ENCODE results near the gene PAFAH1B1.

PAFAH1B1 gene

DNA sequence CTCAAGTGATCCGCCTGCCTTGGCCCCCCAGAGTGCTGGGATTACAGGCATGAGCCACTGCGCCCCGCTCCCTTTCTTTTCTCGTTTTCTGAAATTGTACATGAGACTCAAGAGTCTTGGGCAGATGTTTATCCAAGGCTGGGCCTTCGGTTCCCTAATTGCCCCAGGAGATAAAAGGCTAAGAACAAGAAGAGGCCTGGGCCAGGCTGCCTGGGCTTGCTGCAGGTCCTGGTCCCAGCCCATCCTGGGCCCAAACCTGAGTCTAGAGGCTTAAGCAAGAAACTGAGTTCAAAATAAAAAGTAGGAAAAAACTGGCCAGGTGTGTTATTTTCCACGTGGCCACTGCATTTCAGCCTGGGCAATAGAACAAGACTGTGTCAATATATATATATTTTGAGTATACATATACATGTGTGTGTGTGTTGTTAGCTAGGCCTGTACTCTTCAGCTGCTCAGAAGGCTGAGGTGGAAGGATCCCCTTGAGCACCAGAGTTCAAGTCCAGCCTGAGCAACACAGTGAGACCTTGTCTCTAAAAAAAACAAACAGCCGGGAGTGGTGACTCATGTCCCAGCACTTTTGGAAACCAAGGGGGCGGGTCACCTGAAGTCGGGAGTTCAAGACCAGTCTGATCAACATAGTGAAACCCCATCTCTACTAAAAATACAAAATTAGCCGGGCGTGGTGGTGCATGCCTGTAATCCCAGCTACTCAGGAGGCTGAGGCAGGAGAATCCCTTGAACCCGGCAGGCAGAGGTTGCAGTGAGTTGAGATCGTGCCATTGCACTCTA lies 124.9 kb downstream of the PAFAH1B1 start:
- TF ChIP-seq ZNF274 (IDR thresholded peaks at IDR 0.05; ENCODE audit: low read depth, low read length): no peak
- H3K4me3 ChIP-seq (ENCODE audit: low read length): no peak overlapping the region

DNA sequence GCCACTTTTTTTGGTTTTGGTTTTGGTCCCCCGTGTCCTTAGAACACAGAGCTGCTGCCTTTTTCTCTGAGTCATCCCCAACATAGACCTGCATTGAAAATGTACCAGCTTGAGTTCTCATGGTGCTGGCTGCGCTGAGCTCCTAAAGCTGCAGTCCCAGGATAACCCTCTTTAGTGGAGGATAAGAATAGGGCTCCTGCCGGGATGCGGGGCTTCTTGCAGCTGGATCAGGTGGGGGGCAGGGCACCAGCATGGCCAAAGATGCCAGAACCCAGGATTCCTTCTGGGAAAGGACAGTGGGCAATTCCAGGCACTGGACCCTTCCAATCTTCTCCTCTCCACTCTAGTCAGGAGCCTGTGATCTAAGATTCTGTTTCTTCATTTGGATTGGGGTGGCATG lies 126.4 kb downstream of the PAFAH1B1 start:
- TF ChIP-seq ZNF274 (IDR thresholded peaks at IDR 0.05; ENCODE audit: low read depth, low read length): no peak
- H3K4me3 ChIP-seq (ENCODE audit: low read length): no peak overlapping the region

GRCh38 chr17:2721603-2722002 lies 128.1 kb downstream of the PAFAH1B1 start:
- no peak overlapping the region for H3K4me3 ChIP-seq (ENCODE audit: low read length)
- TF ChIP-seq ZNF274 (IDR thresholded peaks at IDR 0.05; ENCODE audit: low read depth, low read length): no peak

GRCh38 chr17:2722611-2723010 lies 129.2 kb downstream of the PAFAH1B1 start:
- H3K4me3 ChIP-seq (ENCODE audit: low read length): no peak overlapping the region
- TF ChIP-seq ZNF274 (IDR thresholded peaks at IDR 0.05; ENCODE audit: low read depth, low read length): no peak

DNA sequence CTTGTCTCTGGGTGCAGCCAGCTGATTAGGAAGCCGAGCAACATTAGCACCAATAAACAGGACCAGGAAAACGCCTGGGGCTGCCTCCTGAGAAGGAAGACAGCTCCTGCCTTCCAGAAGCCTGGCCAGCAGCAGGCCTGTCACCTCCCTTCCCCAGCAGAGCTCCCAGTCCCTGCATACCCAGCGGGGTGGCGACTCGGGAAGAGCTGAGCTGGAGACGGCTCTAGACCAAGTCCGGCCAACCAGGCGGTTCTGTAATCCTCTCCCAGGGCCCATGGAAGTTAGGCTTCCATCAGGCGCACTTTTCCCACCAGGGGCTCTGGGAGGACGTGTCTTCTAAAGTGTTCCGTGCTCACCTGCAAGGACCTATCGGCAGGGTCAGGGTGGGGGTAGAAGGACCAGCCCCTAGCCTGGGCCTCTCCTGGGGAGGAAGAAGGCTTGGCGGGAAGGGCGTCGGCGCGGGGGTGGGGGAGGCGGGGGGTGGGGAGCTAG lies 130.1 kb downstream of the PAFAH1B1 start:
- H3K4me3 ChIP-seq (ENCODE audit: low read length): no peak overlapping the region
- TF ChIP-seq ZNF274 (IDR thresholded peaks at IDR 0.05; ENCODE audit: low read depth, low read length): no peak

- no peak overlapping the region for H3K4me3 ChIP-seq (ENCODE audit: low read length)
- TF ChIP-seq ZNF274 (IDR thresholded peaks at IDR 0.05; ENCODE audit: low read depth, low read length): no peak
Observed at GRCh38 chr17:2723997-2724783, 130.7 kb downstream of the PAFAH1B1 start.

DNA sequence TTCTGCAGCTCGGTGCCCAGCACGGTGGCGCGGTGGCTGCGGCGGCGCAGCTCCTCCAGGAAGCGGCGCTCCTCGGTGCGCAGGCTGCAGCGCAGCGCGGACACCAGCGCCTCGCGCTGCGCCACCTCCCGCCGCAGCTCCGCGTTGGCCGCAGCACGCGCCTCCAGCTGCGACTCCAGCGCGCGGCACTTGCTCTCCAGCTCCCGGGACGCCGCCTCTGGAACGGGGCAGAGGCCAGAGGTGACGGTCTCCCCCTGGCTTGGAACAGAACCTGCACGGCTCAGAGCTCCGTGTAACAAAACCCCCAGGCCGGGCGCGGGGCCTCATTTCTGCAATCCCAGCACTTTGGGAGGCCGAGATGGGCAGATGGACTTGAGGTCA lies 131.3 kb downstream of the PAFAH1B1 start:
- no peak overlapping the region for H3K4me3 ChIP-seq (ENCODE audit: low read length)

DNA sequence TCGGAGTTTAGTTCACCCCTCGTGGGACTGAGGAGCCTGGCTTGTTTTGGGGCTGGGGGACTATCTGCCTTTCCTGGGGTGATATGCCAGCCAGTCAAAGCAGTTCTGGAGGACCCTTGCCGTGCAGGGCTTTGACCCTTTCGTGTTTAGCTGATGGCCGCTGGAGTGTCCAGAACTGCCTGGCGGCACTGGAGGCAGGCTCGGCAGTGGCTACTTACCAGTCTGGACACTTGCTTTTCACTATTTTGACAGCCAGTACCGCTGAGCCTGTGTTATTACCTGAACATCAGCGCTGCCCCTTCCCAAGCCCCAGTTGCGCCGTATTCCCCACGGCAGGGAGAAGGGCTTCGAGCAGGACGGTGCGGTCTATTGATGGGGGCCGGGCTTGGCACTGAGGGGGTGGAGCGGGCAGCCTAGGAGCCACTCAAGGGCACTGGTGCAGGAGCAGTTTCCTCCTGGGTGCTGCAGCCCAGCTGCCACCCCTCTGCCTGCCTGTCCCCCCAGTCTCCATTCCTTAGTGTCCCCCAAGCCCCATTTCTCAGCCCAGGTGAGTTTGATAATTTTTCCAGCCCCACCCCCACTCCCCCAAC lies 137.4 kb downstream of the PAFAH1B1 start:
- TF ChIP-seq ZNF274 (IDR thresholded peaks at IDR 0.05; ENCODE audit: low read depth, low read length): no peak

More for the DNA sequence above, 131.3 kb downstream of the PAFAH1B1 start:
- TF ChIP-seq ZNF274 (IDR thresholded peaks at IDR 0.05; ENCODE audit: low read depth, low read length): no peak

DNA sequence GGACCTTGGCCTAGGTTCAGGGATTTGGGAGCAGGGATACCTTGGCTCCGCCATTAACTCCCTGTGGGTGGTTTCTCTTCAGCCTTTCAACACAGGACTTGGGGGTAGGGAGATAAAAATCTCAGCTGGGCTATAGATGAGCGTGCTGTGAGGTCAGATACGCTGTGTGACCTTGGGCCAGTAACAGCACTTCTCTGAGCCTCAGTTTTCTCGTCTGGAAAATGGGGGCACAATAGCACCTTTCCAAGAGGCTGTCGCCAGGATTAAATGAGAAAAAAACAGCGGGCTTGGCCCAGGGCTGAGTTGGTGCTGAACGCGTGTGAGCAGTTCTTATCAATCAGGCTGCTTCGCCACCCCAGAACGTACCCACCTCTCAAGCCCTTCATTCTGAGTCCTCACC lies 138.4 kb downstream of the PAFAH1B1 start:
- H3K4me3 ChIP-seq (ENCODE audit: low read length): no peak overlapping the region
- no peak for TF ChIP-seq ZNF274 (IDR thresholded peaks at IDR 0.05; ENCODE audit: low read depth, low read length)

More for the DNA sequence above, 137.4 kb downstream of the PAFAH1B1 start:
- H3K4me3 ChIP-seq (ENCODE audit: low read length): no peak overlapping the region

DNA sequence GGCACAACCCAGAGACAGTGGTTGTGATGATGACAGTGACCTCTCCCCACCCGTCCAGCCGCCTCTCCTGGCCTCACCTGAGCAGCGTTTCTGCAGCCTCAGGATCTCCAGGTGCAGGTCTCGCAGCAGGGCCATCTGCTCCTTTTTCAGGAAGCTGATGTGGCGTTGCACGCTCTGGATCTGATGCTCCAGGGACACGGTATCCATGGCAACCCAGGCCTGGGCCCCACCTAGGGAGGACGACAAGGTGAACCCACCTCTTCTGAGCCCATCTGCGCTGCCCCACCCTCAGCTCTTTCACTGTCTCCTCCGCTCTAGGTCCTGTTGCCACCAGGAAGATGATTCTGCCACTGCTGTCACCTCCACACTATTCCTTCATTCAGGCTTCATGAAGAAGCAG lies 141.5 kb downstream of the PAFAH1B1 start:
- H3K4me3 ChIP-seq (ENCODE audit: low read length): no peak overlapping the region
- TF ChIP-seq ZNF274 (IDR thresholded peaks at IDR 0.05; ENCODE audit: low read depth, low read length): no peak

Measured in GM08714 (cell line).